ENCODE results near the gene SLC7A6OS.

The SLC7A6OS gene

GRCh38 chr16:68310774-68311511 lies at the start of gene SLC7A6OS, which contains the start of gene PRMT7:
SLC7A6OS (minus strand) TSS chr16:68310946; CDS start chr16:68310926, 20 bp downstream.
PRMT7 (plus strand) TSS chr16:68311019; CDS start chr16:68315980, 4,961 bp downstream.
- peak; percentile 90 for DNase-seq

GRCh38 chr16:68359398-68360191 lies 48.8 kb upstream of the SLC7A6OS start:
- DNase-seq: no peak

GRCh38 chr16:68358951-68359350 lies 48.2 kb upstream of the SLC7A6OS start:
- no peak for DNase-seq

- no peak for DNase-seq
Observed at GRCh38 chr16:68357923-68358322, 47.2 kb upstream of the SLC7A6OS start.

GRCh38 chr16:68357521-68357922 lies 46.8 kb upstream of the SLC7A6OS start:
- no peak for DNase-seq

GRCh38 chr16:68356919-68357286 lies 46.2 kb upstream of the SLC7A6OS start:
- no peak for DNase-seq

- DNase-seq: no peak
Observed at GRCh38 chr16:68356249-68356918, 45.6 kb upstream of the SLC7A6OS start.

GRCh38 chr16:68355447-68356248 lies 44.9 kb upstream of the SLC7A6OS start:
- DNase-seq: no peak

- no peak for DNase-seq
Observed at GRCh38 chr16:68354816-68355215, 44.1 kb upstream of the SLC7A6OS start.

GRCh38 chr16:68353366-68353765 lies 42.6 kb upstream of the SLC7A6OS start:
- no peak for DNase-seq

GRCh38 chr16:68351991-68352431 lies 41.3 kb upstream of the SLC7A6OS start:
- no peak for DNase-seq

GRCh38 chr16:68351463-68351862 lies 40.7 kb upstream of the SLC7A6OS start:
- no peak for DNase-seq

- DNase-seq: no peak
Observed at GRCh38 chr16:68350813-68351350, 40.1 kb upstream of the SLC7A6OS start.

GRCh38 chr16:68349838-68350410 lies 39.2 kb upstream of the SLC7A6OS start:
- DNase-seq: no peak

- no peak for DNase-seq
Observed at GRCh38 chr16:68348639-68349445, 38.1 kb upstream of the SLC7A6OS start.

- no peak for DNase-seq
Observed at GRCh38 chr16:68347605-68348004, 36.9 kb upstream of the SLC7A6OS start.

GRCh38 chr16:68346892-68347480 lies 36.2 kb upstream of the SLC7A6OS start:
- no peak for DNase-seq

- DNase-seq: no peak
Observed at GRCh38 chr16:68345958-68346635, 35.4 kb upstream of the SLC7A6OS start.

- DNase-seq: no peak
Observed at GRCh38 chr16:68345351-68345810, 34.6 kb upstream of the SLC7A6OS start.

GRCh38 chr16:68344252-68344651 lies 33.5 kb upstream of the SLC7A6OS start:
- no peak for DNase-seq
